Breast epithelium (tissue), 4 donors: ENCODE measurements around the gene PNPLA7. TPM values are rescaled to one million over a fixed set of nuclear protein-coding genes. Genes with fewer than 3 reads are reported as not detected.

ENCODE experiments used
- DNase-seq, 2 donors: peaks; one replicate each; pipeline ENCODE4 v3.0.0-alpha.2; 2019; ENCODE audit warnings: low spot score in 2 of 2
- H3K27ac ChIP-seq, 2 donors: fragments of 200-600 bp; sonication (generic) in 1 of 2; one replicate each; pipeline ENCODE4 v1.5.1; 2016 to 2019; ENCODE audit warnings: mild to moderate bottlenecking in 1 of 2
- H3K27me3 ChIP-seq, 2 donors: fragments of 200-600 bp; sonication (generic) in 1 of 2; one replicate each; pipeline versions ENCODE4 v1.5.1 to v1.6.0; 2017 to 2019; ENCODE audit warnings: control low read depth in 1 of 2, mild to moderate bottlenecking in 1 of 2
- H3K36me3 ChIP-seq: fragments of 200-600 bp; one replicate; pipeline ENCODE4 v1.5.1; 2019
- H3K4me1 ChIP-seq, 2 donors: fragments of 200-600 bp; sonication (generic); one replicate each; pipeline ENCODE4 v1.5.1; 2016 to 2019; ENCODE audit warnings: control low read depth in 1 of 2
- H3K4me3 ChIP-seq, 3 donors: fragments of 200-600 bp; sonication (generic); 1 replicate in 2 of 3; 2 replicates in 1 of 3; pipeline ENCODE4 v1.5.1; 2016 to 2019; ENCODE audit warnings: mild to moderate bottlenecking in 3 of 3, moderate library complexity in 2 of 3
- H3K9me3 ChIP-seq, 2 donors: fragments of 200-600 bp; sonication (generic) in 1 of 2; one replicate each; pipeline ENCODE4 v1.5.1; 2016 to 2019; ENCODE audit warnings: control low read depth in 1 of 2
- CTCF ChIP-seq, 3 donors: fragments of 450-650 bp; IDR thresholded peaks; one replicate each; pipeline ENCODE4 v1.5.1; 2016 to 2017; ENCODE audit warnings: antibody characterized with exemption in 3 of 3, mild to moderate bottlenecking in 3 of 3, moderate library complexity in 3 of 3
- POLR2A ChIP-seq: fragments of 450-650 bp; IDR thresholded peaks from one replicate; pipeline ENCODE4 v1.6.1; 2016; ENCODE audit warnings: antibody characterized with exemption, mild to moderate bottlenecking, moderate library complexity
- POLR2AphosphoS5 ChIP-seq, 3 donors: sonication (generic); formaldehyde crosslinking; IDR thresholded peaks; one replicate each; pipeline ENCODE4 v1.6.1; 2017; ENCODE audit warnings: antibody characterized with exemption in 3 of 3
- intact Hi-C: fragments of 100-400 bp; cut with DNase I; formaldehyde crosslinking; loops from one replicate; pipeline ENCODE4 v1.15.1; 2023; ENCODE audit warnings: low total_unique reads
- total RNA-seq, 3 donors: library from RNA; depleted of rRNA; stranded (reverse); fragments of >200 nt; gene quantifications; one replicate each; pipeline ENCODE4 v1.1.0, GENCODE V29; 2016

Gene PNPLA7
- total RNA-seq, 3 donors from 2014 or later, result 17.3 to 18.7 (median 17.7) TPM

- Histone ChIP-seq H3K4me1 (no peaks in the 10 kb centered on the region), H3K4me3 (no peak overlapping the region), H3K27ac (no peak overlapping the region), H3K36me3 (no peaks in the 10 kb centered on the region), H3K9me3 (no peaks in the 10 kb centered on the region), H3K27me3 (no peaks in the 10 kb centered on the region)
- intact Hi-C loops, result loop anchor here (2.0 kb wide), 1 partner anchor 64 kb away; no protein-coding TSS in a partner anchor
- TF ChIP-seq CTCF (IDR thresholded peaks at IDR 0.05), result no peak
- TF ChIP-seq POLR2AphosphoS5 (IDR thresholded peaks at IDR 0.05), result no peak
- no peak for TF ChIP-seq POLR2A
- DNase-seq, result no peak
Measured at GRCh38 chr9:137506702-137507171, 43.5 kb downstream of the PNPLA7 start.

- TF ChIP-seq POLR2A (no peak), CTCF (IDR thresholded peaks at IDR 0.05) (no peak), POLR2AphosphoS5 (IDR thresholded peaks at IDR 0.05) (no peak)
- Histone ChIP-seq H3K36me3 (no peaks in the 10 kb centered on the region), H3K9me3 (no peaks in the 10 kb centered on the region), H3K4me3 (no peak overlapping the region), H3K27me3 (no peaks in the 10 kb centered on the region), H3K27ac (no peak overlapping the region), H3K4me1 (no peaks in the 10 kb centered on the region)
- DNase-seq, result no peak
- intact Hi-C loops, result loop anchor here (2.0 kb wide), 1 partner anchor 65 kb away; no protein-coding TSS in a partner anchor
Measured at GRCh38 chr9:137506274-137506673, 43.9 kb downstream of the PNPLA7 start.

GRCh38 chr9:137505421-137506140, 44.6 kb downstream of the PNPLA7 start:
- no peak overlapping the region for H3K27ac ChIP-seq
- no peaks in the 10 kb centered on the region for H3K4me1 ChIP-seq
- no peak for DNase-seq
- intact Hi-C loops, result loop anchor here (2.0 kb wide), 1 partner anchor 65 kb away; no protein-coding TSS in a partner anchor
- H3K4me3 ChIP-seq, result no peak overlapping the region
- no peak for TF ChIP-seq CTCF (IDR thresholded peaks at IDR 0.05)
- TF ChIP-seq POLR2AphosphoS5 (IDR thresholded peaks at IDR 0.05), result no peak
- no peak for TF ChIP-seq POLR2A
- peaks cover 2% of the 10 kb centered on the region for H3K36me3 ChIP-seq
- H3K27me3 ChIP-seq, result no peaks in the 10 kb centered on the region
- H3K9me3 ChIP-seq, result no peaks in the 10 kb centered on the region

- TF ChIP-seq POLR2A (no peak), CTCF (IDR thresholded peaks at IDR 0.05) (no peak), POLR2AphosphoS5 (IDR thresholded peaks at IDR 0.05) (no peak)
- Histone ChIP-seq H3K36me3 (peaks cover 7% of the 10 kb centered on the region), H3K4me1 (no peaks in the 10 kb centered on the region), H3K27me3 (no peaks in the 10 kb centered on the region), H3K4me3 (no peak overlapping the region), H3K27ac (no peak overlapping the region), H3K9me3 (no peaks in the 10 kb centered on the region)
- intact Hi-C loops, result no loop called here
- DNase-seq, result no peak
Measured at GRCh38 chr9:137504432-137504777, 45.8 kb downstream of the PNPLA7 start.
